ACC112 (cell line): Measurements from ENCODE around the gene TGFBI.

Experiments
- H2AFZ ChIP-seq: fragments of 200-600 bp; sonication (generic); one replicate; pipeline ENCODE4 v1.6.0; 2017; ENCODE audit warnings: antibody characterized with exemption, low read length; ENCODE audit not compliant: unreplicated experiment
- H3K27ac ChIP-seq: fragments of 200-600 bp; sonication (generic); 2 replicates; pipeline ENCODE4 v1.5.1; 2014; ENCODE audit warnings: low read depth, mild to moderate bottlenecking, antibody characterized with exemption, low read length, moderate library complexity
- H3K27me3 ChIP-seq: fragments of 200-600 bp; sonication (generic); 2 replicates; pipeline ENCODE4 v1.6.1; 2014; ENCODE audit warnings: mild to moderate bottlenecking, antibody characterized with exemption, low read length, moderate library complexity, mixed read lengths; ENCODE audit not compliant: insufficient read depth
- H3K36me3 ChIP-seq: fragments of 200-600 bp; sonication (generic); 2 replicates; pipeline ENCODE4 v1.6.1; 2016; ENCODE audit warnings: mild to moderate bottlenecking, antibody characterized with exemption, low read length, moderate library complexity, mixed read lengths; ENCODE audit not compliant: insufficient read depth
- H3K4me1 ChIP-seq: fragments of 200-600 bp; sonication (generic); one replicate; pipeline ENCODE4 v1.6.1; 2016; ENCODE audit warnings: low read length, mixed read lengths; ENCODE audit not compliant: insufficient read depth, unreplicated experiment, control insufficient read depth
- H3K4me3 ChIP-seq: fragments of 200-600 bp; sonication (generic); 2 replicates; pipeline ENCODE4 v1.5.1; 2014; ENCODE audit warnings: mild to moderate bottlenecking, low read depth, low read length
- H3K79me2 ChIP-seq: fragments of 200-600 bp; sonication (generic); one replicate; pipeline ENCODE4 v1.6.0; 2016; ENCODE audit warnings: low read length; ENCODE audit not compliant: control insufficient read depth, unreplicated experiment, insufficient read depth

Gene TGFBI

DNA sequence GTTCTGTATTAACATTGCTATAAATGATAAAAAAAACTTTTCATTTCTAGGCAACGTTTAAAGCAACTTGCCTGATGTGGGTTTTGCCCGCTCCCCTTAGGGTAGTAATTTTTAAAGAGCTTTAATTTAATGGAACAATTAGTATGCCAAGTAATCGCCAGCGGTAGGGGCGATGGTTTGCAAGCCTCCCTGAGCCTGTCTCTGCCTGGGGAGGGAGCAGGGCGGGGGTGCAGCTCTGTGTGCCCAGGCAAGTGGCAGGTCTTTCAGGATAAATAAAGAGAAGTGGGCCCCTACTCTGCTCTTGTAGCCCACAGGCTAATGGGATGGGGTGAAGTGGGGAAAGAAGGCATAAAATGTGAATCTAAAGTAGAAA is 13.8 kb upstream of the TGFBI start:
- no peaks in the 10 kb centered on the region for H3K27me3 ChIP-seq
- no peaks in the 10 kb centered on the region for H3K36me3 ChIP-seq
- H3K4me1 ChIP-seq, result peaks cover 90% of the 10 kb centered on the region
- no peaks in the 10 kb centered on the region for H3K79me2 ChIP-seq
- H3K27ac ChIP-seq, result peak overlapping the region; percentile 99
- no peak overlapping the region for H2AFZ ChIP-seq
- no peak overlapping the region for H3K4me3 ChIP-seq

DNA sequence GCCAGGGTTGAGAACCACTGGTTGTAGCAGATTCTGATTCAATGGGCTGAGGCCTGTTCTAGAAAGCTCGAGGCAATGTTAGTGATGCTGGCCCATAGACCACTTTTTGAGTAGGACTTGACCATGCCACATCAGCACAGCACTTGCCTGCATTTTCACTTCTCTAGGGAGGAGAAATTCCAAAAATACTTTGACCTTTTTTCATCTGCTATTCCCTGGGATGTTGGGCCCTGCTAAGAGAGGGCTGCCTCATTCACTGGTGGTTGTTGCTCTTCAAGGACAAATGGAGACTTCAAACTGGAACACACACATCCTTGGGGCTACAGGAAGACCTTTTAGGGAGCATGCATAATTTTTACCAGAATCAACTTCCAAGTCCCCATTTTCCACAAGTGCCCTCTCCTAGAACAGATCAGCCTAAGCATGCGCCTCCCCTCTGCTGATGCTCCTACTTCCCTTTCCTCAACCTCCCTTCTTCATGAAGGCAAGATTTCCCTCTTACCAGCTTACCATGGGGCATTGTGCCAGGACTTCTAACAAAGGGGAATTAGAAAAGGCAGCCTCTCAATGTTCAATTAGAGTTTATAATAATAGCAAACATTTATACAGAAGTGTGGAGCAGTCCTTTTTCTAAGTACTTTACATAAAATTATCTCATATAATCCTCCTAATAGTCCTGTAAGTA is 12.7 kb upstream of the TGFBI start:
- Histone ChIP-seq H3K4me1 (peaks cover 94% of the 10 kb centered on the region), H3K27me3 (no peaks in the 10 kb centered on the region), H3K27ac (peak overlapping the region; percentile 99), H3K36me3 (no peaks in the 10 kb centered on the region), H2AFZ (no peak overlapping the region), H3K79me2 (no peaks in the 10 kb centered on the region), H3K4me3 (no peak overlapping the region)

DNA sequence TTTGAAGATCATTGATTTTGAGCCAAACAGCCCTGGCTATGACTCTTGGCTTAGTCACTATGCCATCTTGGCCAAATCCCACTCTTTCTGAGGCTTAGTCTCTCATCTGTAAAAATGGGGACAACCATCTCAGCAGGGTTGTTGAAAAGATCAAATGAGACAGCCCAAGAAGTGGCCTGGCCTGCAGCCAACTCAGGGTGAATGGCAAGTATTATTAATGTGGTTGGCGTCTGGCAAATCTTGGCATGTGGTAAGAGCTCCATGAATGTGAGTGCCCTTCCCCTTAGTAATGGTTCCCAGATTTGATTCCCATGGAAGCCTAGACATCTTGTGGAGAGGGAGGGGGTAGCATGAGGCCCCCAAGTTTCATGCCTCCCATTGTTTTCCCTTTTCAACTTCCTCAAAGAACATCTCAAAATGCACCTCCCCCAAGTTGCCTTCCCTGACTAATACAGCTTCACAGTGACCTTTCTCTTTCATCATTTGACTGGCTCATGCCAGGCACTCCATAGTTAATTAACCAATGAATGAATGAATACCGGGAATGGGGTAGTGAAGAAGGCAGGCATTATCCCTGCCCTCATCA is 11.8 kb upstream of the TGFBI start:
- no peaks in the 10 kb centered on the region for H3K27me3 ChIP-seq
- H2AFZ ChIP-seq, result no peak overlapping the region
- H3K79me2 ChIP-seq, result no peaks in the 10 kb centered on the region
- H3K27ac ChIP-seq, result peak overlapping the region; percentile 99
- peak overlapping the region; percentile 2; the same call in 1 of the 2 replicates for H3K4me3 ChIP-seq
- peaks cover 94% of the 10 kb centered on the region for H3K4me1 ChIP-seq
- H3K36me3 ChIP-seq, result no peaks in the 10 kb centered on the region

DNA sequence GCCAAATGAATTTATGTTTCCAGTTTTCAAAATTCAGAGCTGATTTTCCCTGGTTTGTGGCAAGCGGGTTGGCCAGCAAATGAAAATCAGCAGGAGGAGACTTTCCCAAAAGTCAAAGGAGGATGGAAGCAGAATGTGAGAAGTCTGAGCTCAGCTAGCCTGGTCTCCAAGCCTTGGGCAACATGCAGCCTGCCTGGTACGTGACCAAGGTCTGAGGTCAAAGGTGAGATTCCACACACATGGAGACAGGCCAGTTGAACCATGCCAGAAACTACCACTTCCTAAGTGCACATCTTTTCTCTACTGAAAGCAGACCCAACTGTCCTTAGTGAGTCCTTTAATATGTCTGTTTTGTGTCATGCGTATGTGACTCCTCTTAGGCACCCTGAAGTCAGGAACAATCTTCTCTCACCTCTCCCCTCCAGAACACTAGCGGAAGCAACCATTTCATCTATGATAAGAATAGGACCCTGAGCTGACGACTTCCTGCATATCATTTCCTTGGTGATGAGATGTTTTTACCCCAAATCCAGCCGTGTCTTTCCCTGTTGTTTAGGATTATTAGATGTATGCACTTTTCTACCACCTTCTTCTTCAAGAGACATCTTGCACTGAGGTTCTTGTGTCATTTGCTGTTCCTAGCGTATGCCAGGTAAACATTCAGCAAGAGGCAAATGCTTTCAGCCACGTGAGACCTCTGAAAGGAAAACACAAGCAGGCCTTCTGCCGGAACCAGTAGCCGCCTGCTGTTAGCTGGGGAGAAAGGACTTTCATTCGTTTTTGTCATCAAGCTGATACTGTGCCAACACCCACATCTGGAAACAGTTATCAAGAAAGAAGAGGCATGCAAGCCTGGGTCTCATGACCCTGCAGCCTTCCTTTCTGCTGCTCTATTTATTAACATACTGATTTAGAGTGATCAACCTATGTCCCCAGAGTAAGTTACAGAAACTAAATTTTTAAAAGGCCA is 9.7 kb upstream of the TGFBI start:
- peak overlapping the region; percentile 45 for H3K4me3 ChIP-seq
- no peaks in the 10 kb centered on the region for H3K36me3 ChIP-seq
- H3K27me3 ChIP-seq, result no peaks in the 10 kb centered on the region
- H3K4me1 ChIP-seq, result peaks cover 85% of the 10 kb centered on the region
- no peaks in the 10 kb centered on the region for H3K79me2 ChIP-seq
- H3K27ac ChIP-seq, result peak overlapping the region; percentile 99
- no peak overlapping the region for H2AFZ ChIP-seq

DNA sequence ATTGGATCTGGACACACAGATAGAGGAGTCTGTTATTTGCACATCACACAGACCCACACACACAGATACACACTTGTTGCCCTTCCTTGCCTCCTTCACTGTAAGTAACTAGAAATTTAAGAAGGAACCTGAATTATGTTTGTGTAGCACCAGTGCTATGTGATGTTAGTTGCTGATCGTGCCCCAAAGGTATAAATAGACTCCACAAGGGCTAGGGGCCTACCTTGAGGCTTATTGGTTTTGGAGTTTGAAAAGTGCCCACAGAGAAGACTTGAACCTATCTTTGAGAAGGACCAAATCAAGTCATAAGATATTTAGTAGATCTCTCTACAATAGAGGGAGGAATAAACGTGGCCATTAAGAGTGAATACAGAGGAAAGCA is 8.8 kb upstream of the TGFBI start:
- Histone ChIP-seq H3K36me3 (no peaks in the 10 kb centered on the region), H2AFZ (no peak overlapping the region), H3K4me3 (peak overlapping the region; percentile 45), H3K4me1 (peaks cover 83% of the 10 kb centered on the region), H3K27me3 (no peaks in the 10 kb centered on the region), H3K79me2 (no peaks in the 10 kb centered on the region), H3K27ac (peak overlapping the region; percentile 99)

DNA sequence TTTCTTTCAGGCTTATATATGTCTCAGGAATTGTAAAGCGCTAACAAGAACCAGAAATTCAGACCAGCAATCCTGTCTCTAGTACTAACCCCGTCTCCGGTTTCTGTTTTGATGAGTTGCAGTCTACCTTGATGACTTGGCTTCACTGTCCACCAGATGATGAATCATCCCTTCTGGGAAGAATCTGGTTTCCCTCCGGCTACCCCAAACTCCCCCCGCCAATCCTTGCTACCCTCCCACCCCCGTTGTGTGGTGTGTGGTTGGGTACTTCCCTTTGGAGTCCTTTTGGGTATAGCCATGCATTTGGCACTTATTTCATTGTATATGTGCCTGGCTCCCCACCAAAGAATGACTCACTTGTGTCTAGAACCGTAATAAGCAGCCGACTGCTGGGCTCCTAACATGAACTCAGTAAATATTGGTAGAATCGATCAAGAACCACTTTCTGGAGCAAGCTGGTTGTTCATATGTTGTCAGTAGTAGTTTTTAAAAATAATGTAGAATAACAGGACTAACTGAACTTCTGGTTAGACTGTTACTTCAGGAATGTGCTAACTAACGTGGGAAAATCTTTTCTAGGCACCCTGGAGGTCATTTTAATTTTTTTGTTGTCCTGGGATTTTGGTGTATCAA is 8.3 kb upstream of the TGFBI start:
- Histone ChIP-seq H3K27me3 (no peaks in the 10 kb centered on the region), H3K4me3 (peak overlapping the region; percentile 45), H3K27ac (peak overlapping the region; percentile 99), H2AFZ (no peak overlapping the region), H3K79me2 (no peaks in the 10 kb centered on the region), H3K36me3 (no peaks in the 10 kb centered on the region), H3K4me1 (peaks cover 83% of the 10 kb centered on the region)

DNA sequence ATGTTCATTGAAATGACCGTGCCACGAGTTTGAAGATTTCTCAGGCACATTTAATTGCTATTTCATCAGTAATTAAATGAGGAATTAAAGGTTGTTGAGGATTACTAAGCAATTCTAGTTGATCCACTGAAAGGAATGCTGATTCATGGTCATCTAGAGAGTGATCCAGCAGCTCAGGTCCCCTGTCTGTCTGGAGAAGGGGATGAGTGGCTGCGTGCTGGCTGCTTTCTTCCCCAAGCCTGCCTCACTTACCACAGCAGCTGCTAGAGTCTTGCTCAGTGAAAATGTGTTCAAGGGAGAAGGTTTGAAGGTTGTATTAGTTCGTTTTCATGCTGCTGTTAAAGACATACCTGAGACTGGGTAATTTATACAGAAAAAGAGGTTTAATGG is 7.8 kb upstream of the TGFBI start:
- no peaks in the 10 kb centered on the region for H3K79me2 ChIP-seq
- H3K4me3 ChIP-seq, result peak overlapping the region; percentile 10; the same call in 1 of the 2 replicates
- no peaks in the 10 kb centered on the region for H3K36me3 ChIP-seq
- peak overlapping the region; percentile 99 for H3K27ac ChIP-seq
- H3K4me1 ChIP-seq, result peaks cover 83% of the 10 kb centered on the region
- no peak overlapping the region for H2AFZ ChIP-seq
- no peaks in the 10 kb centered on the region for H3K27me3 ChIP-seq

DNA sequence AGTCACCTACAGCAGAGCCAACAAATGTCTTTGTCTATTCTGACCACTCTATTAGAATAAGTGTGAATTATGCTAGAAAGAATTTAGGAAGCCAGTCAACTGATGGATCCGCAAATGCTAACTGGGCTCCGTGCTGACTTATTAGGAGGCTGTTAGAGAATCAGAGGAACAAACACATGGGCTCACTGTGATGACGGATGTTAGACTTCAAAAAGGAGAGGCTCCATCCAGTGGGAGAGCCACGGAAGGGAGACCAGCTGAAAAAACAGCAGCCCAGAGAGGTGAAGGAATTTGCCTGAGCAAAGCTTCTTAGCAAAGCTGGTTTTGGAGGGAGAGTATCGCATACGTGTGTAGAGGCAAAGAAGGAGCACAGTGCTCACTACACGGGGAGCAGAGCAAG is 5.8 kb upstream of the TGFBI start:
- H3K4me1 ChIP-seq, result peaks cover 68% of the 10 kb centered on the region
- H3K27ac ChIP-seq, result peak overlapping the region; percentile 88
- no peak overlapping the region for H2AFZ ChIP-seq

DNA sequence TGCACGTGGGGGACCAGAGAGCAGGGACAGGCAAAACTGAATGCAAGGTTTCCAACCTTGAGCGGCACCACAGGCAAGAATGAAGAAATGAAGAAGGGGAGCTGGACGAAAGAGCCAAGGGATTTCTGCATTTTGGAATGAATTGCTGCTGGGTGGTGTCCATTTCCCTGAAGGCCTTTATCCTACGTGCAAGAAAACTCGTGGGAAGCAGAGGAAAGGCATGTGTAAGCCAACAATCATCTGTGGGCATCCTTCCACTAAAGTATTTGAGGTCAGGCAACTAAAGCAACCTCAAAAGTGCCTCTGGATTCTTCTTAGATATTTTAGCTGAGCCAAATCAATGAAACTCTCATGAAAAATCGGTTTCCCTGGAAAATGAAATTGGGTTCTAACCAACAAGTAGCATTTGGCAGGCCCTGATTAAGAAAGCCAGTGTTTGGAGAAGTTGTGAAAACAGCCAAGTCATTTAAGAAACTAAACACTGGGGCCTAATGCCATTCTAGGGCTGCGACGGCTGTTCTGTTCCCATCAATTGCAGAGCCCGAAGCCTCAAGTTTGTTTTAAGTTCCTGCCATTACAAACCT is 4.7 kb upstream of the TGFBI start:
- Histone ChIP-seq H3K27ac (peak overlapping the region; percentile 88), H3K27me3 (no peaks in the 10 kb centered on the region), H3K4me3 (no peak overlapping the region), H3K36me3 (no peaks in the 10 kb centered on the region), H3K4me1 (peaks cover 63% of the 10 kb centered on the region), H3K79me2 (peaks cover 15% of the 10 kb centered on the region), H2AFZ (peak overlapping the region; percentile 19)

More for the DNA sequence above, 5.8 kb upstream of the TGFBI start:
- Histone ChIP-seq H3K79me2 (peaks cover 5% of the 10 kb centered on the region), H3K4me3 (no peak overlapping the region), H3K36me3 (no peaks in the 10 kb centered on the region), H3K27me3 (no peaks in the 10 kb centered on the region)

DNA sequence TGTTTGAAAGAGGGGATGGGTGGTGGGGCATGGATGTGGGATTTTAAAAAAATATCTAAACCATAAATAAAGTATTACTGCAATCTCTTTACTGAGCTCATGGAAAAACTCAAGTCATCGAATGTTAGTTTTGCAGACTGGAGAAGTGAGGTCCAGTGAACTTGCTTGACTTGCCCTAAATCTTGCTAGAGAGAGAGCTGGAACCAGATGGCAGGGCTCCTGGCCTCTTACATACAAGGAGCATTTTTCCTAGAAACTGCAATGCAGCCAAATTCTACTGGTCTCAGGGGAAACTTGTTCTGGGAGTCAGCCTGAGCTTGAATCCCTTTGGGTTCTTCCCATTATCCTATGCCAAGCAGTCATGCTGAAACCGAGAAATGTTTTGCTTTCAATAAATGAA is 2.9 kb upstream of the TGFBI start:
- Histone ChIP-seq H3K27ac (peak overlapping the region; percentile 88), H3K4me3 (no peak overlapping the region), H2AFZ (no peak overlapping the region), H3K36me3 (0 out of 2 replicates have a peak, but pooled peaks cover 9% of the 10 kb centered on the region), H3K4me1 (peaks cover 55% of the 10 kb centered on the region), H3K27me3 (no peaks in the 10 kb centered on the region), H3K79me2 (peaks cover 33% of the 10 kb centered on the region)
